ENCODE measurements around the gene TRAF3IP1.
"Not testable (repeated sequence)": the region's sequence is repeated elsewhere in the genome, so short reads cannot be mapped to it uniquely, and the experiment has no call there.

Gene TRAF3IP1

DNA sequence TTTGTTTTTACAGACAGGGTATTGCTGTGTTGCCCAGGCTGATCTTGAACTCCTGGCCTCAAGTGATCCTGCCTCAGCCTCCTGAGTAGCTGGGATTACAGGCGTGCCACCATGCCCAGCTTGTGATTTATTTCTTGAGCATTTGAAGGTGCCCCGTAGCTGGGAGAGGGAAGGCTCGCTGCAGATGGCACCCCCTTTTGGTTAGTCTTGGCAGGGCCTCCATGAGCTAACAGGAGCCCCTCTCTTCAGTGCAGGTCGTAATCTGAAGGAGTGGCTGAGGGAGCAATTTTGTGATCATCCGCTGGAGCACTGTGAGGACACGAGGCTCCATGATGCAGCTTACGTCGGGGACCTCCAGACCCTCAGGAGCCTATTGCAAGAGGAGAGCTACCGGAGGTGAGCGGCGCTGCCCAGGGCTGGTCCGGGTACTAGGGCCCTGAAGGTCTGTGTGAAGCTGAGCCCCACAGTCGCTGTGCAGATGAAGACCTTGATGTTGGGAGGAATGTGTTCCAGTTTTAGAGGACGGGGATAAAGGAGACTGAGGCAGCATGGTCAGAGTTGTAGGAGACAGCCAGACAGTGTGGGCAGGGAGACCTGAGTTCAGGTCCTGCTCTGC lies 113.1 kb downstream of the TRAF3IP1 start:
- no peak for DNase-seq

DNA sequence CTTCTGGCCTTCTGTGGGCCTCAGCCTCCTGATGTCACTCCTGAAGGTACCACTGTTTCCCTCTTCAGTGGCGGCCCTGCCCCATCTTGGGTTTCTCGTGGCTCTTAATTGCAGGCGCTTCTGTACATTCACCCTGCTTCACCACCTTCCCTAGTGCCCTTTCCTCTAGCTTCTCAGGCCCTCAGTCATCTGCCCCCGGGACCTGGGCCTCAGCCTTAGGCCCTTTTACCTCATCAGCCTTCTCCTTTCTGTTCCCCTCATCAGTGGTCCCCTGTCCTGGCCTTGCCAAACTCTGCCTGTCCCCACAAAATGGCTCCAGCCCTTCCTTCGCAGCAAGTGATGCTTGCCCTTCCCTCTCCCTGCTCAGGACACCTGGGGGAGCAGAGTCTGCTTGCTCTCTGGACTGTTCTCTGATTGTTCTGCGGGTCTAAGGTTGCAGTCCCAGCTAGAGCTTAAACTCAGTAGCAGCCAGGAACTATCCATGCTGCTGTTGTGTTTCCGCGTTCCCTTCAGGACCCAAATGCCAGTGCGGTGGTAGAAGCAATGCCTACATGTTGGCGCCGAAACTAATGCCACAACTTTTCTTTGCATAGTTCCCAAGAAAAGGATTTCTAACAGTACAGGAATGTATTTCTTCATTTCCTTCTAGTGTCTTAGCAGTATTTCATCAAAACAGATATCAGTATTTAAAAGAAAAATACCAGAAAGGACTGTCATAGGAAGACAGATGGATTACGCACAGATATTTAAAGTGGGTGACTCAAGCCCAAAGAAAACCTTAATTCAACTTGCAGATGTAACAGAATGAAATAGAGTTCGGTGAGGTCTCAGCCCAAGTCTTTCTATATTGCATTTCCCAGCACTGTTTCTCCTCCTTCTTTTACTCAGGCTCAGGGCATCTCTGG lies 113.9 kb downstream of the TRAF3IP1 start:
- DNase-seq: no peak

DNA sequence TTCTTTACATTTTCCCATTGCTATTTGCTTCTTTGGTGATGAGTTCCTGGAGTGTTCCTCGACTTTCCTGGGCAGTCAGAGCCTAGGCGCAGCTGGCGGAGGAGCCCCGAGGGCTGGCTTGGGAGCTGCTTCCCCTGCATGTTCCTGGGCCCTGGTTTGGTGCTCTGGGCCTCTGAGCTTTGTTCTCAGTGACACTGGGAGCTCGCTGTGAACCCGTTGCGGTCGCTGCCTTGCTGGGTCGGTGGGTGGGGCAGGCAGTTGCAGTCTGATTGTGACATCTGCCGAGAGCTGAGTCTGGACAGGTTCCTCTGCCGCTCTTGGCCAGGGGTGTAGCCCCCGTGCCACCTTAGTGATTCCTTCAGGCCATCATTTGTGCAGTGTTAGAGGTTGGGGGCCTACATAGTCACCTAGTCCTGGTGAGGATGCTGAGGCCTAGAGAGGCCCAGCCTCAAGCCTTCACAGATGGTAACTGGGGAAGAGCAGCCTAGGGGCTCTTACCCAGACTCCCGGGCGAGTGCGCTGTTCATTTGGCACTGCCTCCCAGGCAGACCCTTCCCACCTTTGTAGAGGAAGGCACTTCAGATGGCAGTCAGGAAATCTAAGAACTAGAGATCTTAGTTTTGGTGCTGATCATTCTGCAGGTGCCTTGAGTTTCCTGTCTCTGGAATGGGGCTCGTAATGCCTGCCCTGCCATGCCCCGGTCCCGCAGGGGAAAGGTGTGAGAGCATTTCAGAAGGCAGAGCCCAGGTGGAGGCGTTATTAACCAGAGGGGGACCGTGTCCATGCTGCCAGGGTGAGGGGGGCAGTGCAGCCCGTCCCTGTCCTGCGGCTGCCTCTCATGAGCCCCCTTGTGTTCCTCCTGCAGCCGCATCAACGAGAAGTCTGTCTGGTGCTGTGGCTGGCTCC lies 114.8 kb downstream of the TRAF3IP1 start:
- no peak for DNase-seq

DNA sequence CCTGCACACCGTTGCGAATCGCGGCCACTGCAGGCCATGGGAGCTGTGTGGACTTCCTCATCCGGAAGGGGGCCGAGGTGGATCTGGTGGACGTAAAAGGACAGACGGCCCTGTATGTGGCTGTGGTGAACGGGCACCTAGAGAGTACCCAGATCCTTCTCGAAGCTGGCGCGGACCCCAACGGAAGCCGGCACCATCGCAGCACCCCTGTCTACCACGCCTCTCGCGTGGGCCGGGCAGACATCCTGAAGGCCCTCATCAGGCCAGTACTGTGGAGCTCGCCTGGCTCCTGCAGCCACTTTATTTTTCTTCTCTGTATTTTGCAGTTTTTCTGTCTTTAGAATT lies 115.4 kb downstream of the TRAF3IP1 start:
- no peak for DNase-seq

DNA sequence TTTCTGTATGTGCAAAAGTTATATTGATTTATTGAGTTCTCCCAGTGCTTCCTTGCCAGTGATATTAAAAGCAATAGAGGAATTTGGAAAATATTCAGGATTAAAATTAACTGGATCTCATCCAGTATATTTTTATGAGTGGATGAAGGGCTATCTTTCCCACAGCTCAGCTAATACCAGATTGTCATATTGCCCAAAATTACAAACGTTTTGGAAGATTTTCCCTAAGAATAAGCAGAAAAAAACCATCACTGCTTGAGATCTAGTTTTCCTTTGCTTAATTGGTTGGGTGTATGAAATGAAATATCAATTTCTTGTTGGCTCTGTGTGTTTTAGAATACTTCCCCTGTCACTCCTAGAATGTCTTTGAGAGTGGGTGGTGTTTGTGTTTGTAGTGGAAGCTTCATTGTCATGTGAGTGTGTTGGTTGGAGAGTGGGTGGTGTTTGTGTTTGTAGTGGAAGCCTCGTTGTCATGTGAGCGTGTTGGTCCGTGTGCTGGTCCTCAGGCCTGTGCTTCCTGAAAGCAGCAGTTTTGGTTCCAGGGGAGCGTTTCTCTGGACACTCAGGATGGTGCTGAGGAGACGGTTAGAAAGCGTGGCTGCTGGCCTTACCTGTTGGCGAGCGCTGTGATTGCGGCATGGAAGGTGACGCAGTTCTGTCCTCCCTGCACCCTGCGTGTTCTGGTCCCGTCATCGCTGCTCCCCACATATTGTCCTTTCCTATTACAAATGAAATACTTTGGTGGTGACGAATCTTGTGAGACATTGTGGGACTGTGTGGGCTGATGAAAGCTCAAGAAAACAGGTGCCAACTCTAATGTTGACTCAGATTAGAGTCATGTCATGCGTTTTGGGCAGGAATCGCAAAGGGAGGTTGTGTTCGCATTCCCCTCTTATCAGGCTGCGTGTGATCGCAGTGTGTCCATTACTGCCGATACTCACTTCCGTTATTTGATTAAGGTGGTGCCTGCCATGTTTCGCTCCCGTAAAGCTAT lies 118.8 kb downstream of the TRAF3IP1 start:
- DNase-seq: no peak

DNA sequence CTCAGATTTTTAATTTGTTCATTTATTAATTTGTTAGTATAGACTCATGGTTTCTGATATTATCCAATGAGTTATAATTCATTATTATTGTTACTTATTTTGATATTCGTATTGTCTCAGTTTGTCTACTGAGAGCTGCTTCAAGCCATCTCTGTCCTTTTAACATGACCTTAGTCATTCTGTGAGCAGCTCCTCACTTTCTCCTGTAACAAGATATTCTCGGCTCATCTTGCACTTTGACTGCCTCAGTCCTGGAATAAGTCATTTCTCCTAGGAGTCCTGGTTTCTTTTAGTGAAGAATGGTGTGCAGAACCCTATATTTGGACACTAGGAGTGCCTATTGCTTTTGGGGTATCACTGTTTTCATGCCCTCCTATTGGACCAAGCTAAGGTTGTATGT lies 119.6 kb downstream of the TRAF3IP1 start:
- DNase-seq: no peak

DNA sequence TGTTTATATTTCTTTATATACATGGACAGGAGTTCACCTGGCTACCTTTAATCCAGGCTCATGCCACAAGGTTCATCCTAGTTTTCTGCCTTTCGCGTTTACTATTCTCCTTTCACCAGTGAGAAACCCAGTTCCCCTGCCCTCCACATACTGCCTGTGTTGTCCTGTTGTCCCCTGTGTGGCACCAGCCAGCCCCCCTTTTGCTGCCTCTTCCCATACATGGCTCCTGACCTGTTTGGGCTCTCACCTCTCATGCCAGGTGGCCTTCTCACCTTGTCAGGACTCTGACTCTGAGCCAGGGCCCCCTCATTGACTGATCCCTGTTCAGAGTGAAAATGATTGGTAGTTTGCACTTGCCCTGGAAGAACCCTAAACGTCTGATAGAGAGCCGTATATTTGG lies 120.0 kb downstream of the TRAF3IP1 start:
- no peak for DNase-seq

DNA sequence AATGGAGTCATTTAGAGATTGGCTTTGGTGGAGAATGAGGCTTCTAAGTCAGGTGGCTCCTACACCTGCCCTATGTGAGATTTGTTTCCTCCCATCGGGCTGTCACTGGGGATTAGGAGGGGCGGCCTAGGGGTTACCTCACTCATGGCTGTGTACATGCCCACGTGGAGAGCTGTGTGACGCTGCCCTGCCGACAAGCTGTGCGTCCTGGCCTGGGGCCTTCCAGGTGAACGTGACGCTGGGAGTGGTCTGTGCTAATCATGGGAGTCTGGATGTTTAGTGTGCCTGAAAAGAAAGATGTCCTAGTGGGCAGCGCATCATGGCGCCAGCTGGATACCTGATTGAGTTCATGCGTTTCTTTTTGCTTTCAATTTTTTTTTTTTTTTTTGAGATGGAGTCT lies 120.4 kb downstream of the TRAF3IP1 start:
- no peak for DNase-seq

DNA sequence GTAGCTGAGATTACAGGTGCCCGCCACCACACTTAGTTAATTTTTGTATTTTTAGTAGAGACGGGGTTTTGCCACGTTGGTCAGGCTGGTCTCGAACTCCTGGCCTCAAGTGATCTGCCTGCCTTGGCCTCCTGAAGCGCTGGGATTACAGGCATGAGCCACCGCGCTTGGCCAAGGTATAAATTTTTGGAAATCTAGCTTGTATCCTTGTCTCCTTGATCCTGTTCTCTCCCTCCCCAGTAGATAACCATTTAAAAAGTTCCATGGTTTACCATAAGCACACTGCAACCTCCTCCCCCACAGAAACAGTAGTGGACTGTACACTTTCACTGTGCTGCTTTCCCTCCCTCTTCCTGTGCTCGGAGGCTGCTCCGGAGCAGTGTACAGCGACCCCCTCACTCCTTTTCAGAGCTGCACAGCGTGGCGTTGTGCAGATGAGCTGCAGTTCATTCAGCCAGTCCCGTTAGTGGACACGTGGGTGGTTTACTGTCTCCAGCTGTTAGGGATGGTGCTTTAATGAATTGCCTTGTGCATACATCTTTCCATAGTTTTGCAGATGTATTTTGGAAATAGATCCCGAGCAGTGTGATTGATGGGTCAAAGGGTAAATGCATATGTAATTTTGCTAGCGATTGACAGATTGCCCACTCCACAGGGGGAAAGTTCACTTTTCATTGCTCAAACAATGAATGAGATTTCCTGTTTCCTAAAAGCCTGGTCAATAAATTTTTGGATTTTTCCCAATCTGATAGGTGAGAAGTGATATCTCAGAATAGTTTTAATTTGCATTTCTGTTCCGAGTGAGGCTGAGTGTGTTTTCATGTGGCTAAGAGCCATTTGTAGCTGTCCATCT lies 121.2 kb downstream of the TRAF3IP1 start:
- DNase-seq: no peak

DNA sequence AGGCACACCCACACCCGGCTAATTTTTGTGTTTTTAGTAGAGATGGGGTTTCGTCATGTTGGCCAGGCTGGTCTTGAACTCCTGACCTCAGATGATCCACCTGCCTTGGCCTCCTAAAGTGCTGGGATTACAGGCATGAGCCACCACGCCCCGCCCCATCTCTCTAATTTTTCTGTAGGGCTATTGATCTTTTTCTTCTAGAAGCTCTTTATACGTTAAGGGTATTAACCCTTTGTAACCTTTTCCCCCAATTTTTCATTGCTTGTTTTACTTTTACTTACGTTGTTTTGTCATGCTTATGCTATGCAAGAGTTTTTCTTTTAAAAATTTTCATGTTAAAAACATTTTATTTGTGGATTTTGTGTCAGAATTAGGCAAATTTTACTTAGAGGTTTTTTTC lies 121.9 kb downstream of the TRAF3IP1 start:
- not testable (repeated sequence) for DNase-seq

DNA sequence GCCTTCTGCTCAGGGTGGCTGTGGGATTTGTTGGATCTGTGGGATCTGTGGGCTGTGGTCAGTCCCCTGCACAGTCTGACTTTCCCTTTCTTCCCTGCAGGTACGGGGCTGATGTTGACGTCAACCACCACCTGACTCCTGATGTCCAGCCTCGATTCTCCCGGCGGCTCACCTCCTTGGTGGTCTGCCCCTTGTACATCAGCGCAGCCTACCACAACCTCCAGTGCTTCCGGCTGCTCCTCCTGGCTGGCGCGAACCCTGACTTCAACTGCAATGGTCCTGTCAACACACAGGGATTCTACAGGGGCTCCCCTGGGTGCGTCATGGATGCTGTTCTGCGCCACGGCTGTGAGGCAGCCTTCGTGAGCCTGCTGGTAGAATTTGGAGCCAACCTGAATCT lies 123.9 kb downstream of the TRAF3IP1 start:
- DNase-seq: no peak

DNA sequence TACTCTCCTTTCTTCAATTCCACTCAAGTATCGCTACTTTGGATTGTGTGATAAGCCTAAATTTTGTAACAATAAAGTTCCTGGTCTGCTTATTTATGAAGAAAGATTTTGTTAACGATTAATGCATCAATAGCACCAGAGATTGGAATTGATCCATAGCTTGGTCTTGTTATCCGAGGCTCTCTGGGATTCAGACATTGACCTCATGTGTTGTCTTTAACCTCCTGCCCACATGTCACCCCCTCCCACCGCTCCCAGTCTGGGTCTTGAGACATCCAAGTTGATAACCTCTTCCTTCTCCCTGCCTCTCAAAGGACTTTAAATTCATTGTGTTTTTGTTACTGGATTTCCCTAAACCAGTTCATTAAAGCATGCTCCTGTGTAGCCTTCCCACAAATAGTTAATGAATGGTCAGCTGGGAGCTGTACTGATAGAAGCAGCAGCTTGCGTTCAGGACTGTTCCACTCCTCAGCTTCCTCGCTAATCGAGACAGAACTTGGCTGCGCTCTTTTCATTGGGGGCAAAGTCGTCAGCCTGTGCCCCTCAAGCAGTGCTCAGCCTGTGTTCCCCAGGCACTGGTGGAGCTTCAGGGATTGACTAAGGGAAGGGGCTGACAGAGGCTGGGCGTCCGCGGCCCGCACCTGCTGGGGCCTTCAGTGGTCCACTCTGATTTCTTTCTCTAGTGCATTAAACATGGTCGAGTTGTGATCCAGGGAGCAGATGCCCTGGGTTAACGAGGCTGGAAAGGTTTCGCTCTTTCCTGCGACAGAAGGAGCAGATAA lies 125.3 kb downstream of the TRAF3IP1 start:
- DNase-seq: no peak

DNA sequence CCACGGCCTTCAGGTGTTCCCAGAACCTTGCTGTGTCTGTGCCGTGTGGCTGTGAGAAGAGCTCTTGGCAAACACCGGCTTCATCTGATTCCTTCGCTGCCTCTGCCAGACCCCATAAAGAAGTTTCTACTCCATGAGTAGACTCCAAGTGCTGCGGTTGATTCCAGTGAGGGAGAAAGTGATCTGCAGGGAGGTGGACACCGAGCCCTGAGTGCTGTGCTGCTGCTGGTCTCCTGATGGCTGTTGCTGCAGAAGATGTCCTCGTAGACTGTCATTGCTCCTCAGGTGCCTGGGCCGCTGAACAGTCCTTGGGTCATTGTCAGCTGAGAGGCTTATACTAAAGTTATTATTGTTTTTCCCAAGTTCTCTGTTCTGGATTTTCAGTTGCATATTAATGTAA lies 126.1 kb downstream of the TRAF3IP1 start:
- DNase-seq: no peak

DNA sequence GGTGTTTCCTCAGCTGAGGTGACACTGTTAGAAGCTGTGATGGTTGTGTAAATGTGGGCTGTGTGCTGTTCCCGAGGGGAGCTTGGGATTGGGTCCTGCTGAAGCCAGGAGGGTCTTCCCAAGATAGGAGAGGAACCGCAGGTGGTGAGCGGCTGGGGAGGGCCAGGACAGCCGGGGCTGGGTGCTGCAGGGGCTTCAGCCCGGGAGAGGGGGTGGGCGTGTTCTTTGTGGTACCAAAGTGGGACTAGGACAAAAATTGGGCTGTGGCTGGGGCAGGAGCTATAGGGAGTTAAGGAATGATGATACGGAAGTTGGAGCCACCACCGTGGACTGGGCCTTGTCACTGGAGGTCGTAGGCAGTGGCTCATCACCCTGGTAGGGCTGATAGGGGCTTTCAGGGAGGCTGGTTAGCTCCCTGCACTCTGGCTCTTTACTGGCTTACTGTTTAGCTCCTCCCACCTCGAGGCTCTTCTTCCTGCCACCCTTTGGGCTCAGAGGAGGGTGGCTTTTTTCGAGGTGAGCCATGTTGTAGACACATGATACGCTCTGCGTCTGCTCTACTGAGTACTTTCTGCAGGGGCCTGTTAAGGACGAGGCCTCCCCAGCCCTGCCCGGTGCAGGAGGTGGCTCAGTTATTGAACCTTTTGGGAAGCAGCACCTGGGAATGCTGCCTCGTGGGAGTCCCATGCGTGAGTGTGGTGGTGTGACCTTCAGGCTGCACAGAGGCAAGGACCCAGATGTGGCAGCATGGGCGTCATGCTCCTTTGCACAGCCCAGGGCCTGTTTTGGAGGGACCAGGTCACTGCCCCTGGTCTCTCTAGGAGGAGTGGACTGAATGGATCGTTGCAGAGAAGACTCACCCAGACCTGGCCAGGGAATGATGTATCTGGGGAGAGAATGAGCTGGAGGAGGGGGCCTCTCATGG lies 128.0 kb downstream of the TRAF3IP1 start:
- no peak for DNase-seq

DNA sequence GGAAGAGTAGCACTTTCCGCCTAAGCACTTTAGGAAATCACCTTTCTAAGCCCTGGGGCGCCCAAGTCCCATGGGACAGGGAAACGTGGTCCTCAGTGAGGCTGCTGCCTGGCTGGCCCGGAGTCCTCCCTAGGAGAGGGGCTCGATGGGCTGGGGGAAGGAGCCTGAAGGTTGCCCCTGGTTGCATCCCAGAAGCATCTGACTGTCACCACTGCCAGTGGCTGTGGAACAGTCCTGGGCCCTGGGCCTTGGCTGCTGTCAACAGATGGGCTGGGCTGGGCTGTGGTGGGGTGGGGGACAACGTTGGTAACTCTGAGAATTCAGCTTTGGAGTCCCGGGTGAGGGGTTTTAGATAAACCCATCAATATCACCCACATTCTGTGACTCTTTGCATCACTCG lies 128.9 kb downstream of the TRAF3IP1 start:
- no peak for DNase-seq

DNA sequence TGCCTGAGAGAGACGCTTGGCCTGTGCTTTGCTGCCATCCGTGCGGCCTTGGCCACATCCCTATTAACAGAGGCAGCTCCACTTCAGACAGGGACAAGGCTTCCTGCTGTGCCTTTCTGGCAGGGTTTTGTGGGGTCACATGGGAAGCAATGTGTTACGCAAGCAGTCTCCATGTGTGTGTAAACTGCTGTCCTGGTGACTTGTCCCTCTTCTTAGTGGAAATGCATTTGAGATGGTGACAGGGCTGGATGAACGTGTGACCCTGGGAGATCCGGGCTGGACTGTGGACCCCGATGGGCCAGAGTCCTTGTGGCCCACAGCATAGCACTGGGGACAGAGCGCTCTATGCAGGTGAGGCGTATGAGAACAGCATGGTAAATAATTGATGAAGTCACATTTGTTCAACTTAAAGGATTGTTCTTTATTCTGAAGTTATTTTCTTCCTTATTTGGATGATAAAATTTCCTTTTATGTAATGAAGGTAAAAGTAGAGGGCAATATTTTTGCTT lies 129.6 kb downstream of the TRAF3IP1 start:
- DNase-seq: no peak

DNA sequence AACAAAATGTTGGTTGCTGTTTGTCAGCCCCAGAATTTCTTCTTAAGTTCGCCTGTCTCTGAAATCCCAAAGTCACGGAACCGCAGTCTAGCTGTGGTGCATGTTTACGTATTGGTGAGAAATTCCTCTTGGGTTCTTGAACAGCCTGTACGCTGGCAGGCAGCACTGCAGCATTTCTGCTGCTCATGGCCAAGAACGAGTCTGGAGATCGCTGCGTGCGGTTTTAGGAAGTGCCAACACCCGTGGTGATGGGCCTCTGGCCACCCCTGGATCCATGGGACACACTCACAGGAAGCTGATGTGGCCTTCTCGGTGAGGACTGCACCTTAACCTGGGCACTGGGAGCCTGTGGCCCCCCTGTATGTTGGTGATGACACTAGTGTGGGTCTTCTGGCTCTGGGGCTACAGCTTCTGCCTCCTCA lies 130.1 kb downstream of the TRAF3IP1 start:
- no peak for DNase-seq
